SK-N-SH (cell line): ENCODE data around the gene CHMP2B. TPM values are rescaled to one million over a fixed set of nuclear protein-coding genes. Genes with fewer than 3 reads are reported as not detected.

Experiments used
- CTCF ChIA-PET: fragments of 300-600, 350-600 bp; formaldehyde crosslinking; extraction: SDS; loops from one replicate; lab custom pipeline; 2021; lab: Yijun Ruan, JAX
- POLR2A ChIA-PET: fragments of 350-600 bp; sonication (Branson Sonifier 250); formaldehyde crosslinking; extraction: SDS; loops from one replicate; lab custom pipeline; 2020; ENCODE audit warnings: antibody characterized with exemption, inconsistent platforms; lab: Yijun Ruan, JAX
- DNase-seq: peaks from one replicate; pipeline ENCODE4 v3.0.0; 2012
- H2AFZ ChIP-seq: fragments of 200-600 bp; sonication (generic); 2 replicates; pipeline ENCODE4 v1.8.1; 2016; ENCODE audit warnings: antibody characterized with exemption, mild to moderate bottlenecking, low read depth
- H3F3A ChIP-seq: fragments of 200-600 bp; sonication (generic); replicated peaks from 2 replicates; pipeline ENCODE3; 2016; ENCODE audit warnings: antibody characterized with exemption, mild to moderate bottlenecking; ENCODE audit not compliant: insufficient read depth
- H3K27ac ChIP-seq, 2 experiments: fragments of 200-500 bp in 1 of 2; fragments of 200-600 bp in 1 of 2; sonication (Bioruptor generic) in 1 of 2; sonication (generic), shearing (Covaris generic) in 1 of 2; 2 replicates each; pipeline versions ENCODE4 v1.5.1 to v1.6.1; 2014 to 2016; ENCODE audit warnings: low read depth in 2 of 2, inconsistent platforms in 1 of 2, low read length in 1 of 2, mild to moderate bottlenecking in 1 of 2, mixed read lengths in 1 of 2
- H3K27me3 ChIP-seq: fragments of 200-600 bp; sonication (generic), shearing (Covaris generic); 2 replicates; pipeline ENCODE4 v1.6.1; 2016; ENCODE audit warnings: mixed run types; ENCODE audit not compliant: insufficient read depth
- H3K36me3 ChIP-seq, 2 experiments: fragments of 200-500 bp in 1 of 2; fragments of 200-600 bp in 1 of 2; sonication (Bioruptor generic) in 1 of 2; sonication (generic) in 1 of 2; replicated peaks in 1 of 2; 2 replicates each; pipeline versions ENCODE3 to v1.5.1; 2014 to 2016; ENCODE audit warnings: low read length in 1 of 2, mild to moderate bottlenecking in 1 of 2; ENCODE audit not compliant: insufficient read depth in 2 of 2, control insufficient read depth in 1 of 2
- H3K4me1 ChIP-seq, 2 experiments: fragments of 200-500 bp in 1 of 2; fragments of 200-600 bp in 1 of 2; sonication (Bioruptor generic) in 1 of 2; sonication (generic), shearing (Covaris generic) in 1 of 2; 2 replicates each; pipeline versions ENCODE4 v1.5.1 to v1.6.1; 2014 to 2016; ENCODE audit warnings: low read depth in 1 of 2, low read length in 1 of 2, mixed run types in 1 of 2; ENCODE audit not compliant: insufficient read depth in 2 of 2, control insufficient read depth in 1 of 2
- H3K4me2 ChIP-seq: fragments of 200-600 bp; sonication (generic), shearing (Covaris generic); 2 replicates; pipeline ENCODE4 v1.6.1; 2017; ENCODE audit warnings: mixed run types
- H3K4me3 ChIP-seq, 2 experiments: fragments of 200-500 bp in 1 of 2; fragments of 200-600 bp in 1 of 2; sonication (Bioruptor generic) in 1 of 2; sonication (generic), shearing (Covaris generic) in 1 of 2; 2 replicates each; pipeline versions ENCODE4 v1.5.1 to v1.8.1; 2014 to 2016; ENCODE audit warnings: low read depth in 2 of 2, inconsistent platforms in 1 of 2, low read length in 1 of 2, mild to moderate bottlenecking in 1 of 2, mixed read lengths in 1 of 2, moderate library complexity in 1 of 2
- H3K79me2 ChIP-seq: fragments of 200-600 bp; sonication (generic); 2 replicates; pipeline ENCODE4 v1.8.1; 2017; ENCODE audit warnings: mild to moderate bottlenecking; ENCODE audit not compliant: insufficient read depth
- H3K9ac ChIP-seq: fragments of 200-600 bp; sonication (generic); 2 replicates; pipeline ENCODE4 v1.6.1; 2017; ENCODE audit warnings: mixed run types
- H3K9me2 ChIP-seq: fragments of 200-600 bp; sonication (generic); 2 replicates; pipeline ENCODE4 v1.6.1; 2017; ENCODE audit warnings: mixed run types
- H3K9me3 ChIP-seq: fragments of 200-600 bp; sonication (generic); 2 replicates; pipeline ENCODE4 v1.6.1; 2017; ENCODE audit warnings: mixed run types, mild to moderate bottlenecking, moderate library complexity
- H4K20me1 ChIP-seq: fragments of 200-600 bp; sonication (generic); 2 replicates; pipeline ENCODE4 v1.6.1; 2017; ENCODE audit warnings: mild to moderate bottlenecking, mixed run types; ENCODE audit not compliant: insufficient read depth
- CTCF ChIP-seq: fragments of 200-600 bp; sonication (generic); IDR thresholded peaks from 2 replicates; pipeline ENCODE4 v1.6.1; 2017; ENCODE audit warnings: antibody characterized with exemption, mild to moderate bottlenecking, moderate library complexity
- EZH2phosphoT487 ChIP-seq: fragments of 200-600 bp; sonication (generic); IDR thresholded peaks from 2 replicates; pipeline ENCODE4 v1.6.1; 2017; ENCODE audit warnings: low read depth, mixed run types, mild to moderate bottlenecking, antibody characterized with exemption, moderate library complexity, borderline replicate concordance
- FOXM1 ChIP-seq: IDR thresholded peaks from 2 replicates; pipeline ENCODE4 v1.4.0; 2012; ENCODE audit warnings: low read depth, mild to moderate bottlenecking
- MEF2A ChIP-seq: IDR thresholded peaks from 2 replicates; pipeline ENCODE4 v1.4.0; 2012; ENCODE audit warnings: low read depth, borderline replicate concordance
- MXI1 ChIP-seq: IDR thresholded peaks from 2 replicates; pipeline ENCODE4 v1.6.1; 2012; ENCODE audit warnings: mild to moderate bottlenecking, low read depth, low read length, improper control_type of control experiment
- POLR2AphosphoS5 ChIP-seq: IDR thresholded peaks from 2 replicates; pipeline ENCODE4 v1.6.1; 2012; ENCODE audit warnings: low read depth, low read length
- RAD21 ChIP-seq: IDR thresholded peaks from 2 replicates; pipeline ENCODE4 v1.6.1; 2012; ENCODE audit warnings: mild to moderate bottlenecking, low read length
- RFX5 ChIP-seq: IDR thresholded peaks from 2 replicates; pipeline ENCODE4 v1.6.1; 2012; ENCODE audit warnings: mild to moderate bottlenecking, improper control_type of control experiment, low read length
- RXRA ChIP-seq: IDR thresholded peaks from 2 replicates; pipeline ENCODE4 v1.4.0; 2012; ENCODE audit warnings: low read depth, mild to moderate bottlenecking, borderline replicate concordance
- SIN3A ChIP-seq: IDR thresholded peaks from 2 replicates; pipeline ENCODE4 v1.6.1; 2012; ENCODE audit warnings: low read depth, mild to moderate bottlenecking, low read length, moderate library complexity, borderline replicate concordance
- TEAD4 ChIP-seq: IDR thresholded peaks from 2 replicates; pipeline ENCODE4 v1.4.0; 2012; ENCODE audit warnings: mild to moderate bottlenecking, borderline replicate concordance; ENCODE audit not compliant: insufficient read depth
- USF2 ChIP-seq: fragments of 150-350 bp; IDR thresholded peaks from 2 replicates; pipeline ENCODE4 v1.6.1; 2017; ENCODE audit warnings: antibody characterized with exemption, low read length, low read depth, borderline replicate concordance
- YY1 ChIP-seq: IDR thresholded peaks from 2 replicates; pipeline ENCODE4 v1.4.0; 2012; ENCODE audit warnings: low read depth, mild to moderate bottlenecking
- ZBTB33 ChIP-seq: IDR thresholded peaks from 2 replicates; pipeline ENCODE4 v1.4.0; 2012; ENCODE audit warnings: low read depth, borderline replicate concordance
- WGBS: methylation state at CpG from one replicate; pipeline ENCODE4 v1.1.6; 2017; ENCODE audit warnings: low lambda C conversion rate; 5-methylcytosine and 5-hydroxymethylcytosine counted together
- polyA plus RNA-seq, 3 experiments: library from polyadenylated mRNA; depleted of rRNA; stranded (reverse); fragments of >200 nt; gene quantifications; 2 replicates each; pipeline ENCODE4 v1.2.3, GENCODE V29; 2012
- TF ChIP-seq, protein P1 (sequence below): IDR thresholded peaks from 2 replicates; pipeline ENCODE4 v1.6.1; 2012; ENCODE audit warnings: mild to moderate bottlenecking, low read depth, low read length, moderate library complexity

The CHMP2B gene
- polyA plus RNA-seq, 1 of the 3 experiments (the other 2 are of a cell fraction), result 8.5 TPM

DNA sequence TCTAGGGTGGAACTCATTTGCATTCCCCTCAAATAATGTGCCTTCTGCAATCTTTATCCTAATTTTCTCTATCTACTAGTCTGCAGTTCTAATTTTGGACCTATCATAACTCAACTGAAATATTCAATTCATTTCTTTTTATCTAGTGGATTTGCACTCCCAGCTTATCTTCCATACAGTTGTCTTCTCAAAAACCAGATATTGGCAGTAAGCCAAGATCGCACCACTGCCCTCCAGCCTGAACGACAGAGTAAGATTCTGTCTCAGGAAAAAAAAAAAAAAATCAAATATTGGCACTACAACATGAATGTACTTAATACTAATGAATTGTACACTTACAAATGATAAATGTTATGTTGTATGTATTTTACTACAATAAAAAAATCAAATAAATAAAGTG is 18.0 kb upstream of the CHMP2B start (continued):
- TF ChIP-seq TEAD4 (no peak), MEF2A (no peak), SIN3A (no peak), RXRA (no peak), USF2 (no peak), RFX5 (no peak), POLR2AphosphoS5 (no peak), CTCF (no peak)
- TF ChIP-seq, protein P1, sequence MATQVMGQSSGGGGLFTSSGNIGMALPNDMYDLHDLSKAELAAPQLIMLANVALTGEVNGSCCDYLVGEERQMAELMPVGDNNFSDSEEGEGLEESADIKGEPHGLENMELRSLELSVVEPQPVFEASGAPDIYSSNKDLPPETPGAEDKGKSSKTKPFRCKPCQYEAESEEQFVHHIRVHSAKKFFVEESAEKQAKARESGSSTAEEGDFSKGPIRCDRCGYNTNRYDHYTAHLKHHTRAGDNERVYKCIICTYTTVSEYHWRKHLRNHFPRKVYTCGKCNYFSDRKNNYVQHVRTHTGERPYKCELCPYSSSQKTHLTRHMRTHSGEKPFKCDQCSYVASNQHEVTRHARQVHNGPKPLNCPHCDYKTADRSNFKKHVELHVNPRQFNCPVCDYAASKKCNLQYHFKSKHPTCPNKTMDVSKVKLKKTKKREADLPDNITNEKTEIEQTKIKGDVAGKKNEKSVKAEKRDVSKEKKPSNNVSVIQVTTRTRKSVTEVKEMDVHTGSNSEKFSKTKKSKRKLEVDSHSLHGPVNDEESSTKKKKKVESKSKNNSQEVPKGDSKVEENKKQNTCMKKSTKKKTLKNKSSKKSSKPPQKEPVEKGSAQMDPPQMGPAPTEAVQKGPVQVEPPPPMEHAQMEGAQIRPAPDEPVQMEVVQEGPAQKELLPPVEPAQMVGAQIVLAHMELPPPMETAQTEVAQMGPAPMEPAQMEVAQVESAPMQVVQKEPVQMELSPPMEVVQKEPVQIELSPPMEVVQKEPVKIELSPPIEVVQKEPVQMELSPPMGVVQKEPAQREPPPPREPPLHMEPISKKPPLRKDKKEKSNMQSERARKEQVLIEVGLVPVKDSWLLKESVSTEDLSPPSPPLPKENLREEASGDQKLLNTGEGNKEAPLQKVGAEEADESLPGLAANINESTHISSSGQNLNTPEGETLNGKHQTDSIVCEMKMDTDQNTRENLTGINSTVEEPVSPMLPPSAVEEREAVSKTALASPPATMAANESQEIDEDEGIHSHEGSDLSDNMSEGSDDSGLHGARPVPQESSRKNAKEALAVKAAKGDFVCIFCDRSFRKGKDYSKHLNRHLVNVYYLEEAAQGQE, result no peak

- 60% methylated on average over 1 of the region's 1 CpG for WGBS
- no peaks in the 10 kb centered on the region for H3K36me3 ChIP-seq
- H3K4me2 ChIP-seq, result no peak overlapping the region
- no peak overlapping the region for H2AFZ ChIP-seq
- DNase-seq, result no peak
- no peak overlapping the region for H3K27ac ChIP-seq
- no peaks in the 10 kb centered on the region for H4K20me1 ChIP-seq
- ChIA-PET POLR2A (no interaction called here), CTCF (no interaction called here)
- H3K9me3 ChIP-seq, result no peaks in the 10 kb centered on the region
- no peaks in the 10 kb centered on the region; the same call in 1 of the 2 replicates for H3K27me3 ChIP-seq
- H3K4me3 ChIP-seq, result no peak overlapping the region
- no peaks in the 10 kb centered on the region for H3K4me1 ChIP-seq
- H3F3A ChIP-seq, result no peaks in the 10 kb centered on the region
- H3K9me2 ChIP-seq, result no peaks in the 10 kb centered on the region
- no peaks in the 10 kb centered on the region for H3K79me2 ChIP-seq
- no peak overlapping the region for H3K9ac ChIP-seq
- TF ChIP-seq FOXM1 (no peak), YY1 (no peak), EZH2phosphoT487 (no peak), TEAD4 (no peak), RXRA (no peak), ZBTB33 (no peak), CTCF (no peak), RFX5 (no peak), RAD21 (no peak), MXI1 (no peak)
- TF ChIP-seq, protein P1, result no peak
Observed at GRCh38 chr3:87218560-87218959, 8.5 kb upstream of the CHMP2B start.
